Epithelial cell of esophagus (primary cell): Measurements from ENCODE around the gene IRGC.

ENCODE experiments used
- DNase-seq: peaks from one replicate; pipeline ENCODE4 v3.0.0; 2010; ENCODE audit warnings: low read depth
- H3K4me3 ChIP-seq: 2 replicates; pipeline ENCODE4 v1.5.1; 2011; ENCODE audit warnings: mild to moderate bottlenecking, low read length, control low read depth
- CTCF ChIP-seq: IDR thresholded peaks from 2 replicates; pipeline ENCODE4 v1.5.1; 2011; ENCODE audit warnings: low read depth, mild to moderate bottlenecking, low read length, control low read depth, inconsistent platforms; ENCODE audit not compliant: insufficient read depth; ENCODE audit errors: missing control alignments

Gene IRGC

GRCh38 chr19:43721469-43722048 lies 5.7 kb downstream of the IRGC start:
- no peak for TF ChIP-seq CTCF
- DNase-seq: no peak
- no peak overlapping the region for H3K4me3 ChIP-seq

- H3K4me3 ChIP-seq: no peak overlapping the region
- peak; percentile 43 for TF ChIP-seq CTCF
- peak; percentile 41 for DNase-seq
Observed at GRCh38 chr19:43723588-43723987, 7.7 kb downstream of the IRGC start.

- no peak for TF ChIP-seq CTCF
- DNase-seq: no peak
- no peak overlapping the region for H3K4me3 ChIP-seq
Observed at GRCh38 chr19:43724896-43725295, 9.0 kb downstream of the IRGC start.

GRCh38 chr19:43725468-43725867 lies 9.6 kb downstream of the IRGC start:
- no peak for TF ChIP-seq CTCF
- H3K4me3 ChIP-seq: no peak overlapping the region
- DNase-seq: no peak

- DNase-seq: no peak
- no peak overlapping the region for H3K4me3 ChIP-seq
- no peak for TF ChIP-seq CTCF
Observed at GRCh38 chr19:43726736-43727592, 11.1 kb downstream of the IRGC start.

- no peak for TF ChIP-seq CTCF
- DNase-seq: no peak
- H3K4me3 ChIP-seq: no peak overlapping the region
Observed at GRCh38 chr19:43727593-43727853, 11.6 kb downstream of the IRGC start.

GRCh38 chr19:43729919-43730318 lies 14.0 kb downstream of the IRGC start:
- TF ChIP-seq CTCF: no peak
- no peak for DNase-seq
- H3K4me3 ChIP-seq: no peak overlapping the region
